NB4 (cell line): Measurements from ENCODE around the gene STX10.

Source experiments
- DNase-seq: peaks from one replicate; pipeline ENCODE4 v3.0.0; 2010; ENCODE audit warnings: low read depth
- H3K4me3 ChIP-seq: one replicate; pipeline ENCODE4 v1.5.1; 2011; ENCODE audit warnings: mild to moderate bottlenecking, low read depth, low read length, moderate library complexity
- CTCF ChIP-seq: IDR thresholded peaks from one replicate; pipeline ENCODE4 v1.5.1; 2012; ENCODE audit warnings: low read depth, low read length
- MAX ChIP-seq: IDR thresholded peaks from 2 replicates; pipeline ENCODE4 v1.6.1; 2011; ENCODE audit warnings: low read depth, low read length
- MYC ChIP-seq: IDR thresholded peaks from 2 replicates; pipeline ENCODE4 v1.6.1; 2011; ENCODE audit warnings: low read depth, low read length
- POLR2A ChIP-seq: IDR thresholded peaks from 2 replicates; pipeline ENCODE4 v1.6.1; 2011; ENCODE audit warnings: mild to moderate bottlenecking; ENCODE audit not compliant: insufficient read length; ENCODE audit errors: extremely low read depth

The STX10 gene

GRCh38 chr19:13117772-13118423 is 32.3 kb downstream of the STX10 start, which contains the start of gene NACC1:
Gene NACC1, plus strand, starts transcription at chr19:13118264. Its CDS starts 16,944 bp downstream, at chr19:13135208.
- peak within 1 kb of the TSS; percentile 96 for H3K4me3 ChIP-seq
- peak; percentile 91 for DNase-seq
- TF ChIP-seq MYC: peak; percentile 43; the same call in 1 of the 2 replicates
- TF ChIP-seq CTCF: no peak
- TF ChIP-seq MAX: no peak; the same call in 1 of the 2 replicates
- TF ChIP-seq POLR2A: peak; percentile 41

GRCh38 chr19:13117176-13117771 is 32.9 kb downstream of the STX10 start:
- H3K4me3 ChIP-seq: peak overlapping the region; percentile 96
- TF ChIP-seq POLR2A: no peak
- TF ChIP-seq CTCF: no peak
- no peak for TF ChIP-seq MYC
- TF ChIP-seq MAX: no peak
- no peak for DNase-seq

- peak; percentile 98 for TF ChIP-seq MAX
- TF ChIP-seq POLR2A: peak; percentile 33
- TF ChIP-seq CTCF: no peak
- peak; percentile 94 for TF ChIP-seq MYC
- DNase-seq: peak; percentile 97
- H3K4me3 ChIP-seq: peak within 1 kb of the TSS; percentile 96
Measured at GRCh38 chr19:13116282-13117175, 33.6 kb downstream of the STX10 start, which contains the start of gene TRMT1. Gene TRMT1, minus strand, starts transcription at chr19:13116740. Its CDS starts 341 bp downstream, at chr19:13116399.

GRCh38 chr19:13115936-13116281 is 34.3 kb downstream of the STX10 start:
- TF ChIP-seq MAX (no peak), POLR2A (no peak), CTCF (no peak), MYC (no peak)
- H3K4me3 ChIP-seq: peak overlapping the region; percentile 96
- no peak for DNase-seq

- no peak for TF ChIP-seq MAX
- no peak for TF ChIP-seq MYC
- TF ChIP-seq POLR2A: no peak
- TF ChIP-seq CTCF: no peak
- no peak overlapping the region for H3K4me3 ChIP-seq
- no peak for DNase-seq
Measured at GRCh38 chr19:13112555-13112954, 37.6 kb downstream of the STX10 start.
